A673 (cell line): ENCODE measurements around the gene BABAM2. TPM values are rescaled to one million over a fixed set of nuclear protein-coding genes. Genes with fewer than 3 reads are reported as not detected.
"Not testable (repeated sequence)": the region's sequence is repeated elsewhere in the genome, so short reads cannot be mapped to it uniquely, and the experiment has no call there.

Source experiments
- BruUV-seq: library from RNA; stranded (reverse); fragments of 400-500 nt; replicated peaks from 2 replicates; lab custom pipeline; 2021; lab: Mats Ljungman, UMichigan
- CTCF ChIA-PET: fragments of 300-600 bp; sonication (Branson Sonifier 250); formaldehyde crosslinking; loops from one replicate; lab custom pipeline; 2022; ENCODE audit warnings: antibody characterized with exemption; lab: Charles Lee
- POLR2A ChIA-PET: fragments of 300-600 bp; sonication (Branson Sonifier 250); formaldehyde crosslinking; loops from one replicate; lab custom pipeline; 2022; ENCODE audit warnings: antibody characterized with exemption; ENCODE audit not compliant: low non-redundant PET; lab: Charles Lee
- DNase-seq: peaks from one replicate; pipeline ENCODE4 v3.0.0-alpha.2; 2015; ENCODE audit warnings: low spot score
- H3K27ac ChIP-seq: fragments of 200-600 bp; sonication (generic); 2 replicates; pipeline ENCODE4 v1.5.1; 2016; ENCODE audit warnings: mixed run types, low read depth, mild to moderate bottlenecking, mixed read lengths, antibody characterized with exemption, low read length; ENCODE audit not compliant: poor library complexity, severe bottlenecking
- H3K27me3 ChIP-seq: fragments of 200-600 bp; sonication (generic); replicated peaks from 2 replicates; pipeline ENCODE4 v1.6.1; 2017; ENCODE audit warnings: mixed run types, low read depth, mild to moderate bottlenecking, mixed read lengths, antibody characterized with exemption, low read length; ENCODE audit not compliant: insufficient read depth, poor library complexity
- H3K36me3 ChIP-seq: fragments of 200-600 bp; sonication (generic); 2 replicates; pipeline ENCODE4 v1.6.1; 2016; ENCODE audit warnings: mixed run types, mild to moderate bottlenecking, mixed read lengths, antibody characterized with exemption, low read length; ENCODE audit not compliant: insufficient read depth, poor library complexity, severe bottlenecking
- H3K4me1 ChIP-seq: fragments of 200-600 bp; sonication (generic); 2 replicates; pipeline ENCODE4 v1.6.1; 2017; ENCODE audit warnings: mixed run types, mild to moderate bottlenecking, mixed read lengths, antibody characterized with exemption, low read length; ENCODE audit not compliant: insufficient read depth, poor library complexity, severe bottlenecking
- H3K4me3 ChIP-seq: fragments of 200-600 bp; sonication (generic); 2 replicates; pipeline ENCODE4 v1.5.1; 2016; ENCODE audit warnings: low read depth, mixed run types, mild to moderate bottlenecking, mixed read lengths, low read length; ENCODE audit not compliant: poor library complexity, severe bottlenecking
- H3K9me3 ChIP-seq: fragments of 200-600 bp; sonication (generic); 2 replicates; pipeline ENCODE4 v1.6.1; 2016; ENCODE audit warnings: mixed run types, low read depth, mild to moderate bottlenecking, mixed read lengths, antibody characterized with exemption, low read length; ENCODE audit not compliant: poor library complexity, severe bottlenecking
- EZH2 ChIP-seq: fragments of 200-600 bp; sonication (generic); IDR thresholded peaks from 2 replicates; pipeline ENCODE4 v1.6.1; 2017; ENCODE audit warnings: borderline replicate concordance, low read depth, mild to moderate bottlenecking, mixed read lengths, antibody characterized with exemption, low read length; ENCODE audit not compliant: poor library complexity, severe bottlenecking
- intact Hi-C: fragments of 100-400 bp; cut with micrococcal nuclease; formaldehyde crosslinking; loops from one replicate; pipeline ENCODE4 v1.10.0; 2022; ENCODE audit not compliant: unreplicated experiment
- total RNA-seq: library from RNA; stranded (reverse); gene quantifications from 2 replicates; pipeline ENCODE4 v1.2.3, GENCODE V29; 2021
- TF ChIP-seq, protein P1 (sequence below): fragments of 300-800, 200-600 bp; sonication (generic); conservative IDR thresholded peaks from 2 replicates; pipeline ENCODE4 v1.5.1; 2017; ENCODE audit warnings: low read depth, mild to moderate bottlenecking, antibody characterized with exemption, low read length, moderate library complexity, mixed read lengths

BABAM2 gene
- total RNA-seq, 1 experiment from 2014 or later = 21.8 TPM

DNA sequence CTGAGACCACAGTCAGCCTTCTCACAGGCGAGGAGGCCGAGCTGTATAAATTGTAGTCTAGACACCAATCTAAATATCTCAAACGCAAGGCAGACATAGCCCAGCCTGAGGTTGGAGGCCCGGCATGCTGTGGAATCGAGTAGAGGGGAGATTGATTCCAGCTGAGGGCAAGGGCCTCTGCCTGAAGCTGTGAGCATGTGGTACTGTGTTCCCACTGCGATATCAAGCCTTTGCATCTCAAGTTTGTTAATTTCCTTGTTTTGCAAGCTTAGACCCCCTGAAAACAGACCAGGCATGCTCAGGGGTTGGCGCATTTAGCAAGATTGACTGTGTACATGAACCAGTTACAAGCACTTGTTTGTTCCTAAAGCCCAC, 437.0 kb downstream of the BABAM2 start:
- intact Hi-C loops = no loop called here
- no peaks in the 10 kb centered on the region for H3K9me3 ChIP-seq
- BruUV-seq = no TSS peak
- H3K27ac ChIP-seq = no peak overlapping the region
- ChIA-PET CTCF (interaction anchor here (0.6 kb wide), 1 partner anchor 114 kb away, joined by 5 read pairs; no protein-coding TSS in a partner anchor), POLR2A (no interaction called here)
- H3K4me3 ChIP-seq = no peak overlapping the region
- H3K27me3 ChIP-seq = no peaks in the 10 kb centered on the region
- H3K36me3 ChIP-seq = no peaks in the 10 kb centered on the region
- no peak for DNase-seq
- TF ChIP-seq, protein P1, sequence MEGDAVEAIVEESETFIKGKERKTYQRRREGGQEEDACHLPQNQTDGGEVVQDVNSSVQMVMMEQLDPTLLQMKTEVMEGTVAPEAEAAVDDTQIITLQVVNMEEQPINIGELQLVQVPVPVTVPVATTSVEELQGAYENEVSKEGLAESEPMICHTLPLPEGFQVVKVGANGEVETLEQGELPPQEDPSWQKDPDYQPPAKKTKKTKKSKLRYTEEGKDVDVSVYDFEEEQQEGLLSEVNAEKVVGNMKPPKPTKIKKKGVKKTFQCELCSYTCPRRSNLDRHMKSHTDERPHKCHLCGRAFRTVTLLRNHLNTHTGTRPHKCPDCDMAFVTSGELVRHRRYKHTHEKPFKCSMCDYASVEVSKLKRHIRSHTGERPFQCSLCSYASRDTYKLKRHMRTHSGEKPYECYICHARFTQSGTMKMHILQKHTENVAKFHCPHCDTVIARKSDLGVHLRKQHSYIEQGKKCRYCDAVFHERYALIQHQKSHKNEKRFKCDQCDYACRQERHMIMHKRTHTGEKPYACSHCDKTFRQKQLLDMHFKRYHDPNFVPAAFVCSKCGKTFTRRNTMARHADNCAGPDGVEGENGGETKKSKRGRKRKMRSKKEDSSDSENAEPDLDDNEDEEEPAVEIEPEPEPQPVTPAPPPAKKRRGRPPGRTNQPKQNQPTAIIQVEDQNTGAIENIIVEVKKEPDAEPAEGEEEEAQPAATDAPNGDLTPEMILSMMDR = no peak
- no peak for TF ChIP-seq EZH2
- no peaks in the 10 kb centered on the region for H3K4me1 ChIP-seq

DNA sequence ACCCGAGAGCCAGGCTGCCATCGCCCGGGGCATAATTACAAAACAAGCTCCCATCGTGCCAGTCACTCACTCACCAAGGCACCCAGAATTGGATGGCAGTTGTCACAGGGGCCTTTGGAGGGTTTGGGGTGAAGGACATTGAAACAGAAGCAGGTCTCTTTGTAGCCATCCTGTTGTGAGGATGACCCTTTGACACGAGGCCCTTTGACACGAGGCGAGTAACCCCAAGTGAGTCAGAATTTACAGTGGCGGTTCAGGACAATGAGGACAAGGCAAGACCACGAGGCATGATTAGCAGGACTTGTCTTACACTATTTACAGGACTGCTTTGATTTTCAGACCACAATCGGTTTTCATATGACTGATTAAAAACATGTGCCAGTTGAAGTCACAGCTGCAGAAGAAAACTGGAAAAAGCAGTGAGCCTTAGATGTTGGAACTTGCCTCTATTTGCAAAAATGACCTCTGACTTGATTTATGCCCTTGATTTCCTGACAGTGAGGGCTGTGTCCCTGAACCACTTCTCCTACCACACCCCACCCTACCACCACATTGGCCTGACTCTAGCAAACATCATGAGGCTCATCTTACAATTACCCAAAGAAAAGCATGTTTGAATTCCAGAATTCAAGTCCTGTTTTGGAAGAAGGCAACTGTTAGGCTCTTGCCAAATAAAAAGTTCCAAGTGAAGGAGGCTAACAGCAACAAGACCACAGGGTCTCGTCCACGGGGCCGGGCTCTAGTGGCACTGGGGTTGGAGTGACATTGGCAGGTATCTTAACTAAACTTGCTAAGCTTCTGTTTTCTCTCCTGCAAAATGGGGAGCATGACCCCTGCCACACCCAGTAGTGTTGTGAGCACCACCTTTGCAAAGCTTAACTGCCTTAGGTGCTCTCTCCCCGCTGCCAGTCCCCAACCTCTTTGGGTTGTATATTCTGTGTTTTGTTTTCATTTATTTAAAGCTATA, 437.7 kb downstream of the BABAM2 start:
- Histone ChIP-seq H3K4me3 (no peak overlapping the region), H3K36me3 (no peaks in the 10 kb centered on the region), H3K27me3 (no peaks in the 10 kb centered on the region), H3K4me1 (no peaks in the 10 kb centered on the region), H3K9me3 (no peaks in the 10 kb centered on the region), H3K27ac (no peak overlapping the region)
- BruUV-seq = no TSS peak
- no peak for DNase-seq
- POLR2A ChIA-PET = no interaction called here
- intact Hi-C loops = no loop called here
- CTCF ChIA-PET = interaction anchor here (0.6 kb wide), 1 partner anchor 115 kb away, joined by 5 read pairs; no protein-coding TSS in a partner anchor
- TF ChIP-seq, protein P1 = no peak
- no peak for TF ChIP-seq EZH2

DNA sequence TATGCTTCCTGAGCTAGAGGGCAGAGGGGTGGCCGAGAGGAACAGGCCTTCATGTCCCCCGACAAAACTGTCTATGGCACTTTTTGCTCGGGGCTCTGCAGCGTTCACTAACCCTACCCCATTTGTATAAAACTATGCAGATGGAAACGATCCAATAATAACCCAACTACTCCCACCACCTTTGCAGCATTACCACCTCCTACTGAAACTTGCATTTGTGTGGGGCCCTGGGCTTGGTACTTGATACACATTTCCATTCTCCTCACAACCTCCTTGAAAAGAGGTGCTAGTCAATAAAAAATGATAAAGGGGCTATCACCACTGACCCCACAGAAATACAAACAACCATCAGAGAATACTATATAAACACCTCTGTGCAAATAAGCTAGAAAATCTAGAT, 438.7 kb downstream of the BABAM2 start:
- H3K4me1 ChIP-seq = no peaks in the 10 kb centered on the region
- POLR2A ChIA-PET = no interaction called here
- H3K27ac ChIP-seq = no peak overlapping the region
- DNase-seq = no peak
- no TSS peak for BruUV-seq
- CTCF ChIA-PET = no interaction called here
- intact Hi-C loops = no loop called here
- H3K9me3 ChIP-seq = no peaks in the 10 kb centered on the region
- no peak overlapping the region for H3K4me3 ChIP-seq
- H3K36me3 ChIP-seq = no peaks in the 10 kb centered on the region
- TF ChIP-seq EZH2 = no peak
- TF ChIP-seq, protein P1 = no peak
- no peaks in the 10 kb centered on the region for H3K27me3 ChIP-seq

DNA sequence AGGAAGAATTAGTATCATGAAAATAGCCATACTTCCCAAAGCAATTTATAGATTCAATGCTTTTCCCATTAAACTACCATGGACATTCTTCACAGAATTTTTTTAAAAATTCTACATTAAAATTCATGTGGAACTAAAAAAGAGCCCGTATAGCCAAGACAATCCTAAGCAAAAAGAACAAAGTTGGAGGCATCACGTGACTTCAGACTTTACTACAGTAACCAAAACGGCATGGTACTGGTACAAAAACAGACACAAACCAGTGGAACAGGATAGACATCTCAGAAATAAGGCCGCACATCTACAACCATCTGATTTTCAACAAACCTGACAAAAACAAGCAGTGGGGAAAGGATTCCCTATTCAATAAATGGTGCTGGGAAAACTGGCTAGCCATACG, 440.2 kb downstream of the BABAM2 start:
- POLR2A ChIA-PET, CTCF ChIA-PET, intact Hi-C loops, DNase-seq, H3K27ac ChIP-seq, H3K36me3 ChIP-seq, BruUV-seq, H3K27me3 ChIP-seq, H3K9me3 ChIP-seq, H3K4me1 ChIP-seq, H3K4me3 ChIP-seq: not testable (repeated sequence)

DNA sequence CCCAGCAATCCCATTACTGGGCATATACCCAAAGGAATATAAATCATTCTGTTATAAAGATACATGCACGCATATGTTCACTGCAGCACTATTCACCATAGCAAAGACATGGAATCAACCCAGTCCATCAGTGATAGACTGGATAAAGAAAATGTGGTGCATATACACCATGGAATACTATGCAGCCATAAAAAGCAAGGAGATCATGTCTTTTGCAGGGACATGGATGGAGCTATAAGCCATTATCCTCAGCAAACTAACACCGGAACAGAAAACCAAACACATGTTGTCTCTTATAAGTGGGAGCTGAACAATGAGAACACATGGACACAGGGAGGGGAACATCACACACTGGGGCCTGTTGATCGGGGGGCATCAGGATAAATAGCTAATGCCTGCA, 441.3 kb downstream of the BABAM2 start:
- H3K36me3 ChIP-seq, H3K4me3 ChIP-seq, BruUV-seq, POLR2A ChIA-PET, H3K9me3 ChIP-seq, H3K27me3 ChIP-seq, CTCF ChIA-PET, DNase-seq, intact Hi-C loops, H3K27ac ChIP-seq, H3K4me1 ChIP-seq: not testable (repeated sequence)
